Spleen (tissue), 11 donors: Measurements from ENCODE around the gene PCGF5. TPM values are rescaled to one million over a fixed set of nuclear protein-coding genes. Genes with fewer than 3 reads are reported as not detected.

Experiments
- DNase-seq: peaks from one replicate; pipeline ENCODE4 v3.0.0-alpha.2; 2020
- H3K27ac ChIP-seq, 8 donors: fragments of 200-600 bp; sonication (generic) in 7 of 8; 1 replicate in 4 of 8; 2 replicates in 4 of 8; pipeline versions ENCODE4 v1.5.0 to v1.8.0; 2016 to 2021; ENCODE audit warnings: inconsistent platforms in 4 of 8, mild to moderate bottlenecking in 4 of 8, moderate library complexity in 1 of 8
- H3K27me3 ChIP-seq, 7 donors: fragments of 200-600 bp; sonication (generic) in 6 of 7; replicated peaks in 1 of 7; 1 replicate in 4 of 7; 2 replicates in 3 of 7; pipeline versions ENCODE4 v1.5.0 to v1.8.0; 2016 to 2021; ENCODE audit warnings: inconsistent platforms in 3 of 7, mild to moderate bottlenecking in 1 of 7
- H3K36me3 ChIP-seq, 6 donors: fragments of 200-600 bp; sonication (generic) in 5 of 6; 1 replicate in 4 of 6; 2 replicates in 2 of 6; pipeline versions ENCODE4 v1.5.0 to v1.8.0; 2016 to 2021; ENCODE audit warnings: inconsistent platforms in 2 of 6
- H3K4me1 ChIP-seq, 6 donors: fragments of 200-600 bp; sonication (generic) in 5 of 6; 1 replicate in 3 of 6; 2 replicates in 3 of 6; pipeline versions ENCODE4 v1.5.0 to v1.8.0; 2016 to 2021; ENCODE audit warnings: inconsistent platforms in 3 of 6
- H3K4me3 ChIP-seq, 8 donors: fragments of 200-600 bp; sonication (generic) in 7 of 8; 1 replicate in 4 of 8; 2 replicates in 4 of 8; pipeline versions ENCODE4 v1.5.0 to v1.8.0; 2016 to 2021; ENCODE audit warnings: inconsistent platforms in 4 of 8, mild to moderate bottlenecking in 4 of 8, moderate library complexity in 2 of 8
- H3K9me3 ChIP-seq, 8 donors: fragments of 200-600 bp; sonication (generic) in 7 of 8; 1 replicate in 4 of 8; 2 replicates in 4 of 8; pipeline versions ENCODE4 v1.5.0 to v1.8.0; 2016 to 2021; ENCODE audit warnings: inconsistent platforms in 4 of 8
- POLR2A ChIP-seq, 3 donors: fragments of 450-650 bp; IDR thresholded peaks; one replicate each; pipeline ENCODE4 v1.5.1; 2017; ENCODE audit warnings: antibody characterized with exemption in 3 of 3, mild to moderate bottlenecking in 1 of 3
- POLR2AphosphoS5 ChIP-seq, 3 donors: sonication (generic); formaldehyde crosslinking; IDR thresholded peaks; one replicate each; pipeline ENCODE4 v1.5.1; 2017; ENCODE audit warnings: antibody characterized with exemption in 3 of 3
- WGBS, 5 donors: extraction: QIAGEN DNeasy Blood & Tissue Kit in 3 of 5; methylation state at CpG; one replicate each; pipeline versions ENCODE4 v1.1.5 to v1.1.7; 2013 to 2018; 5-methylcytosine and 5-hydroxymethylcytosine counted together
- intact Hi-C: fragments of 100-400 bp; cut with DNase I; formaldehyde crosslinking; loops from one replicate; pipeline ENCODE4 v1.15.0; 2023; ENCODE audit warnings: low total_unique reads
- polyA plus RNA-seq, 3 donors: library from polyadenylated mRNA; stranded (reverse); fragments of 200-250 nt; gene quantifications; one replicate each; pipeline ENCODE4 v1.2.1, GENCODE V29; 2013
- total RNA-seq, 7 donors: library from RNA; depleted of rRNA in 3 of 7; stranded (reverse); fragments of >200 nt in 3 of 7; fragmentation: NEBNext Ultra II Directional in 4 of 7; extraction: Animal tissue kit (Norgen Biotek cat#: 25700) in 4 of 7; gene quantifications; one replicate each; pipeline versions ENCODE4 v1.1.0 to v1.2.1, GENCODE V29; 2016 to 2021
- TF ChIP-seq, protein P1 (sequence below), 11 experiments: fragments of 200-600 bp in 7 of 11; fragments of 450-650 bp in 4 of 11; sonication (generic) in 4 of 11; IDR thresholded peaks in 8 of 11; conservative IDR thresholded peaks in 3 of 11; 1 replicate in 7 of 11; 2 replicates in 4 of 11; pipeline versions ENCODE4 v1.4.0 to v1.8.0; 2016 to 2021; ENCODE audit warnings: antibody characterized with exemption in 11 of 11, inconsistent platforms in 4 of 11, mild to moderate bottlenecking in 1 of 11
- donor health status: healthy with polysubstance abuse.
- donor health status: DM: no; HTN: no; CAD: no; lungs with moderate emphysema.
- donor health status: DM: no; HTN: no; CAD: no.
- donor health status: Bipolar disorder and iron deficiency.
- donor health status: healthy.
- donor health status: DM: no; HTN: no; CAD: no.
- donor health status: DM: yes; HTN: yes; CAD: no.

Gene PCGF5
- total and polyA plus RNA-seq, 10 donors = 20.4 to 68.5 (median 50.8) TPM

- WGBS, 5 donors = 76 to 85% (median 82%) methylated on average over 2 of the region's 2 CpGs
- Histone ChIP-seq H3K27me3 (no peaks in the 10 kb centered on the region), H3K27ac (no peak overlapping the region), H3K4me1 (peaks cover 12 to 68% (median 37%) of the 10 kb centered on the region in 6 donors), H3K36me3 (no peaks in the 10 kb centered on the region), H3K4me3 (no peak overlapping the region), H3K9me3 (no peaks in the 10 kb centered on the region)
- TF ChIP-seq POLR2A (IDR thresholded peaks at IDR 0.05) (no peak), POLR2AphosphoS5 (IDR thresholded peaks at IDR 0.05) (no peak)
- TF ChIP-seq, protein P1, sequence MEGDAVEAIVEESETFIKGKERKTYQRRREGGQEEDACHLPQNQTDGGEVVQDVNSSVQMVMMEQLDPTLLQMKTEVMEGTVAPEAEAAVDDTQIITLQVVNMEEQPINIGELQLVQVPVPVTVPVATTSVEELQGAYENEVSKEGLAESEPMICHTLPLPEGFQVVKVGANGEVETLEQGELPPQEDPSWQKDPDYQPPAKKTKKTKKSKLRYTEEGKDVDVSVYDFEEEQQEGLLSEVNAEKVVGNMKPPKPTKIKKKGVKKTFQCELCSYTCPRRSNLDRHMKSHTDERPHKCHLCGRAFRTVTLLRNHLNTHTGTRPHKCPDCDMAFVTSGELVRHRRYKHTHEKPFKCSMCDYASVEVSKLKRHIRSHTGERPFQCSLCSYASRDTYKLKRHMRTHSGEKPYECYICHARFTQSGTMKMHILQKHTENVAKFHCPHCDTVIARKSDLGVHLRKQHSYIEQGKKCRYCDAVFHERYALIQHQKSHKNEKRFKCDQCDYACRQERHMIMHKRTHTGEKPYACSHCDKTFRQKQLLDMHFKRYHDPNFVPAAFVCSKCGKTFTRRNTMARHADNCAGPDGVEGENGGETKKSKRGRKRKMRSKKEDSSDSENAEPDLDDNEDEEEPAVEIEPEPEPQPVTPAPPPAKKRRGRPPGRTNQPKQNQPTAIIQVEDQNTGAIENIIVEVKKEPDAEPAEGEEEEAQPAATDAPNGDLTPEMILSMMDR (IDR thresholded peaks at IDR 0.05 in 8 of 11, conservative IDR thresholded peaks at IDR 0.05 in 3 of 11) = no peak
- intact Hi-C loops = no loop called here
- no peak for DNase-seq
Measured at GRCh38 chr10:91211675-91212074, 8.8 kb upstream of the PCGF5 start.

- Histone ChIP-seq H3K36me3 (no peaks in the 10 kb centered on the region), H3K4me3 (no peak overlapping the region), H3K4me1 (peaks cover 10 to 70% (median 30%) of the 10 kb centered on the region in 6 donors), H3K27me3 (no peaks in the 10 kb centered on the region), H3K27ac (no peak overlapping the region), H3K9me3 (no peaks in the 10 kb centered on the region)
- no peak for DNase-seq
- intact Hi-C loops = no loop called here
- 67 to 79% (median 69%) methylated on average over 2 of the region's 2 CpGs for WGBS, 5 donors
- TF ChIP-seq, protein P1 (IDR thresholded peaks at IDR 0.05 in 8 of 11, conservative IDR thresholded peaks at IDR 0.05 in 3 of 11) = no peak
- TF ChIP-seq POLR2AphosphoS5 (IDR thresholded peaks at IDR 0.05) = no peak
- TF ChIP-seq POLR2A (IDR thresholded peaks at IDR 0.05) = no peak
Measured at GRCh38 chr10:91214911-91215310, 5.6 kb upstream of the PCGF5 start.

GRCh38 chr10:91215384-91215783 lies 5.1 kb upstream of the PCGF5 start:
- H3K4me1 ChIP-seq = peaks cover 6 to 69% (median 29%) of the 10 kb centered on the region in 6 donors
- no peaks in the 10 kb centered on the region for H3K9me3 ChIP-seq
- no peaks in the 10 kb centered on the region for H3K27me3 ChIP-seq
- WGBS, 5 donors = 73 to 84% (median 78%) methylated on average over 2 of the region's 2 CpGs
- DNase-seq = no peak
- intact Hi-C loops = no loop called here
- no peak overlapping the region for H3K4me3 ChIP-seq
- H3K36me3 ChIP-seq = no peaks in the 10 kb centered on the region
- TF ChIP-seq POLR2A (IDR thresholded peaks at IDR 0.05) (no peak), POLR2AphosphoS5 (IDR thresholded peaks at IDR 0.05) (no peak)
- TF ChIP-seq, protein P1 (IDR thresholded peaks at IDR 0.05 in 8 of 11, conservative IDR thresholded peaks at IDR 0.05 in 3 of 11) = no peak
- H3K27ac ChIP-seq = no peak overlapping the region

DNA sequence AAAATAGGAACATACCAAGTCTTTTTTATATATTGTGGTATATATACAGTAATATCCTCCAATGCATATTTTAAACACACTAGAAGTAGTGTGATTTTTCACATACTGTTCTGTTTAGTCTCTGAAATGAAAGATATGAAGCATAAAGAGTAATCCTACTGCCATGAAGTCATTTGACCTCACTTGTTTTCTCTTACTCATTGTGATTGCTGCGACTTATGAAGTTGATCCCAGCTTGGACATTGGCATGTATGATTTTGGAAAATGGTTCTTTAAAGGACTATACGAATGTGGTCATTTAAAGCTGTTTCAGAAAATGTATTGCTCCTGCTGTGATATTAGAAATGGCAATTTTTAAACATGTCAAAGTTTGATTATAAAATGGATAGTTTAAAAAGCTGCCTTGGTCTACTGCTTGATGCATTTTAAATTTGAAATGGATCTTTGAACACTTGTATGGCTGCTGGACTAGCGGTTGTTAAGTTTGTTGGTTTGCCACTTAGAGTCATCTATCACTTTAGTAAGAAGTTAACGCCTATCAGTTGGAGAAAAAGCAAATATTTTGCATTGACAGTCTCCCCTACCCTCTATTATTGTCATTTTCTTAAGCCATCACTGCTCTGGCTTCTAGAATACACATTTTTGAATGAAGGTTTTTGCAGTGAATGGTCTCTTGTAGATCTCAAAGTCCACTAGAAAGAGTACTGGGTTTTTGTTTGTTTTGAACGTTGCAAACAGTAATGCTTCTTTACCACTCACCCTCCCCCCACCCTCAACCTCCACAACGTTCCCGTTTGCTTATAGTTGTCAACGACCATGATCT lies 881 bp upstream of the PCGF5 start:
- Histone ChIP-seq H3K4me3 (peak overlapping the region in 7 of 8 donors; percentile 25 to 92 (median 79)), H3K27me3 (no peaks in the 10 kb centered on the region), H3K4me1 (peaks cover 22 to 75% (median 53%) of the 10 kb centered on the region in 6 donors), H3K9me3 (no peaks in the 10 kb centered on the region), H3K36me3 (peaks cover 0 to 9% (median 0%) of the 10 kb centered on the region in 6 donors), H3K27ac (peak overlapping the region in 6 of 8 donors; percentile 13 to 97 (median 96))
- no peak for DNase-seq
- WGBS, 5 donors = 41 to 44% (median 42%) methylated on average over 8 of the region's 8 CpGs
- intact Hi-C loops = loop anchor here (10.0 kb wide), 1 partner anchor 55 kb away; no protein-coding TSS in a partner anchor
- TF ChIP-seq, protein P1 (IDR thresholded peaks at IDR 0.05 in 8 of 11, conservative IDR thresholded peaks at IDR 0.05 in 3 of 11) = no peak
- TF ChIP-seq POLR2AphosphoS5 (IDR thresholded peaks at IDR 0.05) (no peak), POLR2A (IDR thresholded peaks at IDR 0.05) (no peak)
